Esophagus mucosa (tissue), 1 donor: ENCODE data around the gene CABCOCO1. TPM values are rescaled to one million over a fixed set of nuclear protein-coding genes. Genes with fewer than 3 reads are reported as not detected.

ENCODE experiments used
- ATAC-seq: fragments of 200-7000 bp; cut with Tn5 transposase; one replicate; pipeline ENCODE4 v1.9.1; 2020
- total RNA-seq: library from RNA; stranded (reverse); gene quantifications from one replicate; pipeline ENCODE4 v1.2.4, GENCODE V29; 2023
- donor health status: DM: yes; HTN: yes; CAD: no.

CABCOCO1 gene
- total RNA-seq, 1 donor from 2014 or later = not detected

- peak; percentile 76 for ATAC-seq
Observed at GRCh38 chr10:61757525-61758397, 95.0 kb downstream of the CABCOCO1 start.

GRCh38 chr10:61758433-61758832 is 95.7 kb downstream of the CABCOCO1 start:
- ATAC-seq = no peak

GRCh38 chr10:61759751-61760150 is 97.0 kb downstream of the CABCOCO1 start:
- no peak for ATAC-seq

- peak; percentile 59 for ATAC-seq
Observed at GRCh38 chr10:61760943-61761824, 98.5 kb downstream of the CABCOCO1 start.

GRCh38 chr10:61761825-61762217 is 99.1 kb downstream of the CABCOCO1 start:
- no peak for ATAC-seq

GRCh38 chr10:61763778-61764177 is 101.0 kb downstream of the CABCOCO1 start:
- ATAC-seq = no peak

- ATAC-seq = no peak
Observed at GRCh38 chr10:61764486-61764885, 101.8 kb downstream of the CABCOCO1 start.

GRCh38 chr10:61765176-61766087 is 102.7 kb downstream of the CABCOCO1 start:
- ATAC-seq = no peak

GRCh38 chr10:61766927-61767326 is 104.2 kb downstream of the CABCOCO1 start:
- no peak for ATAC-seq

GRCh38 chr10:61774031-61774430 is 111.3 kb downstream of the CABCOCO1 start:
- no peak for ATAC-seq

- no peak for ATAC-seq
Observed at GRCh38 chr10:61775111-61775510, 112.4 kb downstream of the CABCOCO1 start.

GRCh38 chr10:61776615-61777266 is 114.0 kb downstream of the CABCOCO1 start:
- no peak for ATAC-seq

GRCh38 chr10:61778137-61778536 is 115.4 kb downstream of the CABCOCO1 start:
- ATAC-seq = no peak

GRCh38 chr10:61779276-61779675 is 116.5 kb downstream of the CABCOCO1 start:
- no peak for ATAC-seq

- peak; percentile 92 for ATAC-seq
Observed at GRCh38 chr10:61779950-61780659, 117.4 kb downstream of the CABCOCO1 start.

GRCh38 chr10:61780732-61781131 is 118.0 kb downstream of the CABCOCO1 start:
- ATAC-seq = no peak

GRCh38 chr10:61781969-61782403 is 119.3 kb downstream of the CABCOCO1 start:
- ATAC-seq = peak; percentile 92

GRCh38 chr10:61784354-61785133 is 121.8 kb downstream of the CABCOCO1 start:
- ATAC-seq = no peak

- no peak for ATAC-seq
Observed at GRCh38 chr10:61785473-61786105, 122.9 kb downstream of the CABCOCO1 start.

GRCh38 chr10:61786728-61787127 is 124.0 kb downstream of the CABCOCO1 start:
- ATAC-seq = no peak
